GM18508 (cell line): ENCODE measurements around the gene LTB4R2.

Experiments used
- ATAC-seq: cut with Tn5 transposase; IDR thresholded peaks from one replicate; pipeline ENCODE4 v1.9.1; 2021; ENCODE audit warnings: moderate number of reproducible peaks; ENCODE audit not compliant: insufficient read depth, unreplicated experiment

The LTB4R2 gene, protein sequence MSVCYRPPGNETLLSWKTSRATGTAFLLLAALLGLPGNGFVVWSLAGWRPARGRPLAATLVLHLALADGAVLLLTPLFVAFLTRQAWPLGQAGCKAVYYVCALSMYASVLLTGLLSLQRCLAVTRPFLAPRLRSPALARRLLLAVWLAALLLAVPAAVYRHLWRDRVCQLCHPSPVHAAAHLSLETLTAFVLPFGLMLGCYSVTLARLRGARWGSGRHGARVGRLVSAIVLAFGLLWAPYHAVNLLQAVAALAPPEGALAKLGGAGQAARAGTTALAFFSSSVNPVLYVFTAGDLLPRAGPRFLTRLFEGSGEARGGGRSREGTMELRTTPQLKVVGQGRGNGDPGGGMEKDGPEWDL

DNA sequence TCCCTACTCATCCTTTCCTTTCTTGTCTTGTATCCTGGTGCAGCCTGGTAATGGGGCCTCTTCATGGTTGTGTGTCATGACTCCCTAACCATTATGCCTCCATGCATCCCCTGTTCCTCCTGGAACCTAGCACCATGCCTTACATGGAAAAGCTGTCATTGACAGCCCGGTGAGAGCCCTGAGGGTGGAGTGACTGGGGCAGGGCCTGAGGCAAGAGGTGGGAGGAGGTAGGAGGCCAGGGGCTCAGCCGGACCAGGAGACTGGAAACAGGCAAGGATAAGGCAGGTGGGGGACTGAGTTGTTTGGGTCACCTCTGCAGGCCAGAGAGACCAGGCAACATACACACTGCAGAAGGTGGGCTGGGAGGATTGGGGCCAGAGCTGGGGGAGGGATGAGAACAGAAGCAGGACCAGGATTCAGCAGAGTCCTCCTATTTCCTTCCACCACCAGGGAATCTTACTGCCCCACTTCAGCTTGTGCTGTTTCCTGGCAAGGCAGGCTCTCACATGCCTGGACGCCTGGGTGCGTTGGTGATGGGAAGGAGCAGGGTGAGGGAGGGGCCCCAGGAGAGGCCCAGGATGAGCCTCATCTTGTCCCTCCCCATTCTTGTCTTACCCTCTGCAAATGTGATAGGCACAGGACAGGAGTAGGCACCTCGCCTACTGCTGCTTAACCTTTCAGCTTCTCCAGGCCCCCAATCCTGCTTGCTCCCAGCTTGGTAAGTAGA is at the start of gene LTB4R2:
Gene LTB4R2 (plus strand): TSS at position 603 of the 727 bp plus-strand sequence. CDS start 525 bp downstream, outside the sequence.
- no peak for ATAC-seq

- ATAC-seq = no peak
Measured at GRCh38 chr14:24260780-24261157, 49.2 kb upstream of the LTB4R2 start.

GRCh38 chr14:24261256-24261968 is 48.5 kb upstream of the LTB4R2 start:
- ATAC-seq = no peak

DNA sequence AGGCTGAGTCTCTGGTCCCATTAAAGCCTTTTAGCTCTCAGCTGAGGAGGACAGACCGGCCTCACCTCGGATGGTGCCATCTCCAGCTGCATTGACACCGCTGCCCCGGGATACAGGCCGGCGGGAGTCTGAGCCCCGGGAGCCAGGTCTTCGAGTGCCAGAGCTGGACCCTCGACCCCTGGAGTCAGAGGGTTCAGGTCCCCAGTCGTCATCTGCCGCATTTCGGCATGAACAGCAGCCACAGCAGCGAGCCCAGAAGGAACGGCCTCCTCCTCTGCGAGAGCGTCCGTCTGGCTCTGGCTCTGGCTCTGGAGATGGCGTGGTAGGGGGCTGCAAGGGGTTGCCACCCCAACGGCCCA is 48.0 kb upstream of the LTB4R2 start:
- ATAC-seq = no peak

- ATAC-seq = no peak
Measured at GRCh38 chr14:24262821-24263733, 46.9 kb upstream of the LTB4R2 start, which contains the start of gene TGM1. Gene TGM1, minus strand, starts transcription at chr14:24263177. Its CDS starts 825 bp downstream, at chr14:24262352.

- ATAC-seq = no peak
Measured at GRCh38 chr14:24263848-24264247, 46.1 kb upstream of the LTB4R2 start.

GRCh38 chr14:24264298-24264697 is 45.6 kb upstream of the LTB4R2 start:
- ATAC-seq = no peak

- no peak for ATAC-seq
Measured at GRCh38 chr14:24266344-24267244, 43.3 kb upstream of the LTB4R2 start.

GRCh38 chr14:24267516-24267915 is 42.4 kb upstream of the LTB4R2 start:
- no peak for ATAC-seq

GRCh38 chr14:24268225-24268624 is 41.7 kb upstream of the LTB4R2 start:
- ATAC-seq = no peak

- no peak for ATAC-seq
Measured at GRCh38 chr14:24269368-24269767, 40.6 kb upstream of the LTB4R2 start.

- ATAC-seq = no peak
Measured at GRCh38 chr14:24269910-24270536, 39.9 kb upstream of the LTB4R2 start.

GRCh38 chr14:24270537-24271133 is 39.3 kb upstream of the LTB4R2 start:
- no peak for ATAC-seq

GRCh38 chr14:24271134-24271833 is 38.7 kb upstream of the LTB4R2 start, which contains the start of gene RABGGTA:
Gene RABGGTA, minus strand, starts transcription at chr14:24271597. Its CDS starts 482 bp downstream, at chr14:24271115.
- peak; percentile 39 for ATAC-seq

DNA sequence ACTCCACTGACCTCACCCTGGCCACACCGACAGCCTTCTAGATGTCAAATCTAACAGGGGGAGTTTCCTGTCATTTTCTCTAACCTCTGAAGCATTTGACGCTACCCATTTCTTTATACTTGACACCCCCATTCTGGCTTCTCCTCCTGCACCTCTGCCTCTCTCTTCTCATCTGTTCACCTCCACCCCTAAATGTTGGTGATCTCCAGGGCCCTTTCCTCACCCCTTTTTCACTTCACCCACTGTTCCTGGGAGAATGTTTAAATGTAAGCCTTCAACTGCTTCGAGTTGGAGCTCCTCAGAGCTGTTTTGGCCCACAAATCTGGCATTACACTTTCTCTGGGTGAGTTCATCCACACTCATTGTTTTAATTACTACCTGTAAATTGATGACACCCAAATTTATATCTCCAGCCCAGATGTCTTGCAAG is 38.1 kb upstream of the LTB4R2 start:
- ATAC-seq = no peak

GRCh38 chr14:24272467-24272866 is 37.5 kb upstream of the LTB4R2 start:
- no peak for ATAC-seq

GRCh38 chr14:24273422-24273998 is 36.4 kb upstream of the LTB4R2 start:
- no peak for ATAC-seq
